ENCODE data around the gene TTLL11.

The TTLL11 gene

GRCh38 chr9:121785673-121786542 lies 307.2 kb downstream of the TTLL11 start:
- no peaks in the 10 kb centered on the region for H3K9me3 Mint-ChIP-seq
- peaks cover 7% of the 10 kb centered on the region for H3K4me1 Mint-ChIP-seq
- ATAC-seq (no peak), DNase-seq (ENCODE audit: low spot score in 2 of 2) (no peak)
- no peaks in the 10 kb centered on the region for H3K36me3 Mint-ChIP-seq
- no peak overlapping the region for H3K4me3 Mint-ChIP-seq
- H3K27ac Mint-ChIP-seq: no peak overlapping the region

GRCh38 chr9:121784731-121785411 lies 308.2 kb downstream of the TTLL11 start:
- Mint-ChIP-seq H3K36me3 (no peaks in the 10 kb centered on the region), H3K4me3 (no peak overlapping the region), H3K4me1 (peaks cover 7% of the 10 kb centered on the region), H3K27ac (no peak overlapping the region), H3K9me3 (no peaks in the 10 kb centered on the region)
- no peak for DNase-seq (ENCODE audit: low spot score in 2 of 2)
- no peak for ATAC-seq

- H3K36me3 Mint-ChIP-seq: no peaks in the 10 kb centered on the region
- no peak overlapping the region for H3K27ac Mint-ChIP-seq
- peaks cover 7% of the 10 kb centered on the region for H3K4me1 Mint-ChIP-seq
- H3K4me3 Mint-ChIP-seq: no peak overlapping the region
- DNase-seq (ENCODE audit: low spot score in 2 of 2): no peak
- peaks cover 3% of the 10 kb centered on the region for H3K9me3 Mint-ChIP-seq
- no peak for ATAC-seq
Measured at GRCh38 chr9:121783521-121784507, 309.3 kb downstream of the TTLL11 start.

- ATAC-seq (no peak), DNase-seq (ENCODE audit: low spot score in 2 of 2) (no peak)
- Mint-ChIP-seq H3K4me1 (peaks cover 7% of the 10 kb centered on the region), H3K27ac (no peak overlapping the region), H3K9me3 (peaks cover 4% of the 10 kb centered on the region), H3K4me3 (no peak overlapping the region), H3K36me3 (no peaks in the 10 kb centered on the region)
Measured at GRCh38 chr9:121783111-121783510, 310.0 kb downstream of the TTLL11 start.

GRCh38 chr9:121782514-121783110 lies 310.5 kb downstream of the TTLL11 start:
- ATAC-seq (no peak), DNase-seq (ENCODE audit: low spot score in 2 of 2) (no peak)
- Mint-ChIP-seq H3K9me3 (peaks cover 4% of the 10 kb centered on the region), H3K4me1 (peaks cover 7% of the 10 kb centered on the region), H3K27ac (no peak overlapping the region), H3K4me3 (no peak overlapping the region), H3K36me3 (no peaks in the 10 kb centered on the region)

GRCh38 chr9:121781701-121782464 lies 311.2 kb downstream of the TTLL11 start:
- H3K4me3 Mint-ChIP-seq: no peak overlapping the region
- H3K36me3 Mint-ChIP-seq: no peaks in the 10 kb centered on the region
- DNase-seq (ENCODE audit: low spot score in 2 of 2) (no peak), ATAC-seq (no peak)
- H3K9me3 Mint-ChIP-seq: peaks cover 4% of the 10 kb centered on the region
- peaks cover 7% of the 10 kb centered on the region for H3K4me1 Mint-ChIP-seq
- no peak overlapping the region for H3K27ac Mint-ChIP-seq

- Mint-ChIP-seq H3K4me1 (peaks cover 7% of the 10 kb centered on the region), H3K4me3 (no peak overlapping the region), H3K9me3 (peaks cover 4% of the 10 kb centered on the region), H3K36me3 (no peaks in the 10 kb centered on the region), H3K27ac (no peak overlapping the region)
- no peak for DNase-seq (ENCODE audit: low spot score in 2 of 2)
- no peak for ATAC-seq
Measured at GRCh38 chr9:121781145-121781548, 312.0 kb downstream of the TTLL11 start.

GRCh38 chr9:121780177-121781040 lies 312.7 kb downstream of the TTLL11 start:
- Mint-ChIP-seq H3K36me3 (no peaks in the 10 kb centered on the region), H3K4me1 (peaks cover 7% of the 10 kb centered on the region), H3K4me3 (no peak overlapping the region), H3K9me3 (peaks cover 4% of the 10 kb centered on the region), H3K27ac (no peak overlapping the region)
- ATAC-seq: no peak
- no peak for DNase-seq (ENCODE audit: low spot score in 2 of 2)

- Mint-ChIP-seq H3K9me3 (peaks cover 4% of the 10 kb centered on the region), H3K4me1 (peaks cover 7% of the 10 kb centered on the region), H3K27ac (no peak overlapping the region), H3K4me3 (no peak overlapping the region), H3K36me3 (no peaks in the 10 kb centered on the region)
- no peak for DNase-seq (ENCODE audit: low spot score in 2 of 2)
- ATAC-seq: no peak
Measured at GRCh38 chr9:121779381-121780117, 313.6 kb downstream of the TTLL11 start.

GRCh38 chr9:121778252-121779225 lies 314.6 kb downstream of the TTLL11 start:
- Mint-ChIP-seq H3K27ac (no peak overlapping the region), H3K9me3 (peaks cover 4% of the 10 kb centered on the region), H3K4me1 (peaks cover under 1% of the 10 kb centered on the region), H3K36me3 (no peaks in the 10 kb centered on the region), H3K4me3 (no peak overlapping the region)
- ATAC-seq (no peak), DNase-seq (ENCODE audit: low spot score in 2 of 2) (no peak)

GRCh38 chr9:121776739-121777637 lies 316.1 kb downstream of the TTLL11 start:
- H3K4me1 Mint-ChIP-seq: no peaks in the 10 kb centered on the region
- H3K9me3 Mint-ChIP-seq: peaks cover 4% of the 10 kb centered on the region
- H3K36me3 Mint-ChIP-seq: no peaks in the 10 kb centered on the region

More at GRCh38 chr9:121776739-121777637, 316.1 kb downstream of the TTLL11 start:
- Mint-ChIP-seq H3K27ac (no peak overlapping the region), H3K4me3 (no peak overlapping the region)
- DNase-seq (ENCODE audit: low spot score in 2 of 2) (no peak), ATAC-seq (no peak)

Data from stimulated activated effector memory CD8-positive, alpha-beta T cell treated with anti-CD3 and anti-CD28 coated beads, Interleukin-12 subunit alpha, Interleukin-12 subunit beta, amount 100 ng/mL, for 72 hours (primary cell).